Prostate gland (tissue), 2 donors: ENCODE data around the gene NIP7.

Source experiments
- CTCF ChIP-seq, 4 experiments: fragments of 200-600 bp in 2 of 4; fragments of 450-650 bp in 2 of 4; sonication (generic) in 2 of 4; IDR thresholded peaks; 1 replicate in 3 of 4; 2 replicates in 1 of 4; pipeline ENCODE4 v1.5.1; 2016 to 2019; ENCODE audit warnings: antibody characterized with exemption in 4 of 4, mild to moderate bottlenecking in 2 of 4, moderate library complexity in 2 of 4
- POLR2A ChIP-seq: fragments of 450-650 bp; IDR thresholded peaks from one replicate; pipeline ENCODE4 v1.6.1; 2016; ENCODE audit warnings: antibody characterized with exemption, mild to moderate bottlenecking

GRCh38 chr16:69371564-69371963 lies 32.0 kb downstream of the NIP7 start:
- no peak for TF ChIP-seq POLR2A
- no peak for TF ChIP-seq CTCF (IDR thresholded peaks at IDR 0.05)
